Measurements from ENCODE around the gene ARHGAP45.

ARHGAP45 gene

DNA sequence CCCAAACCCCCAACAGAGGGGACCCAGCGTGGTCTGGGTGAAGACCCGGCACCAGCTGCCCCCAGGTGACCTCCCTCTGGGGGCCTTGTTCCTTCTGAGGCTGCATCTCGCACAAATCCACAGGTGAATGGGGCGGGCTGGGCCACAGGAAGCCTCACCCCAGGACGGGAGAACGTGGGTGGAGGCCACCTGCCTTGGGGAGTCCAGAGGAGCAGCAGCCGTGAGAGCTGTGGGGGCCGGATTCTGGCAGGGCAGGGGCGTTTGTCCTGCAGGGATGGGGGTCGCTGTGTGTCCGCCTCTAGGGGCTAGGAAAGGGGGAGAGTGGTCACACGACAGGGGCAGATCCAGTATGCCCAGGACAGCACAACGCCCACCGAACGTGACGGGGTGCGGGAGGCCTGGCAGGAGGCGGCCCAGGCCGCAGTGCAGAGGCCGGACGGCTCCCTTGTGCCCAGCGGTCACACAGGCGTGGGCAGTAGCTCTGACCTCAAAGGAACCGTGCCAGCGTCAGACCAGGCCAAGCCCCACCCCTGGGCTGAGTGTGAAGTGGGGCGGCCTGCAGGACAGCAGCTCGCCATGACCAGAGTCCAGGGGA, 21.5 kb downstream of the ARHGAP45 start:
- no peaks in the 10 kb centered on the region for H3K27me3 ChIP-seq (ENCODE audit: control insufficient read depth in 1 of 2, insufficient read depth in 1 of 2, low read length in 2 of 2)
- H3K4me3 ChIP-seq (ENCODE audit: insufficient read depth in 1 of 2, low read depth in 1 of 2, low read length in 2 of 2): no peak overlapping the region
- H2BK120ac ChIP-seq (ENCODE audit: low read depth, low read length): no peak overlapping the region
- no peak overlapping the region for H2BK15ac ChIP-seq (ENCODE audit: low read depth, poor library complexity, severe bottlenecking)
- H3K9ac ChIP-seq (ENCODE audit: low read length): no peak overlapping the region
- no peak overlapping the region for H2BK12ac ChIP-seq (ENCODE audit: low read length in 2 of 2)
- DNase-seq: no peak
- H2AFZ ChIP-seq (ENCODE audit: low read depth, low read length): no peak overlapping the region
- no peak overlapping the region for H4K91ac ChIP-seq (ENCODE audit: low read length)
- no peak overlapping the region for H4K8ac ChIP-seq (ENCODE audit: low read length)
- peaks cover 43 to 76% of the 10 kb centered on the region in 2 experiments for H3K36me3 ChIP-seq (ENCODE audit: control insufficient read depth in 1 of 2, insufficient read depth in 2 of 2, low read depth in 1 of 2, low read length in 2 of 2)
- peaks cover 30% of the 10 kb centered on the region for H3K79me1 ChIP-seq (replicated peaks; ENCODE audit: low read length, poor library complexity, severe bottlenecking)
- H2BK5ac ChIP-seq (ENCODE audit: low read depth, low read length, poor library complexity, severe bottlenecking): no peak overlapping the region
- no peaks in the 10 kb centered on the region for H3K9me3 ChIP-seq (ENCODE audit: control insufficient read depth, low read length)
- H3K4me1 ChIP-seq (ENCODE audit: control insufficient read depth, insufficient read depth, low read depth, low read length): peaks cover 18% of the 10 kb centered on the region
- no peak overlapping the region for H3K18ac ChIP-seq (ENCODE audit: low read depth in 1 of 2, low read length in 2 of 2)
- 93% methylated on average over 25 of the region's 27 CpGs for WGBS
- no peak overlapping the region for H3K23ac ChIP-seq (ENCODE audit: low read length in 2 of 2)
- no peak overlapping the region for H2AK5ac ChIP-seq (ENCODE audit: low read length, severe bottlenecking)
- H3K4ac ChIP-seq (ENCODE audit: low read depth in 1 of 2, low read length in 2 of 2): no peak overlapping the region
- H3K4me2 ChIP-seq (ENCODE audit: low read length, poor library complexity, severe bottlenecking): no peak overlapping the region
- no peak overlapping the region for H3K27ac ChIP-seq (ENCODE audit: low read length, poor library complexity, severe bottlenecking)
- H3K14ac ChIP-seq (ENCODE audit: low read length in 2 of 2): no peak overlapping the region

DNA sequence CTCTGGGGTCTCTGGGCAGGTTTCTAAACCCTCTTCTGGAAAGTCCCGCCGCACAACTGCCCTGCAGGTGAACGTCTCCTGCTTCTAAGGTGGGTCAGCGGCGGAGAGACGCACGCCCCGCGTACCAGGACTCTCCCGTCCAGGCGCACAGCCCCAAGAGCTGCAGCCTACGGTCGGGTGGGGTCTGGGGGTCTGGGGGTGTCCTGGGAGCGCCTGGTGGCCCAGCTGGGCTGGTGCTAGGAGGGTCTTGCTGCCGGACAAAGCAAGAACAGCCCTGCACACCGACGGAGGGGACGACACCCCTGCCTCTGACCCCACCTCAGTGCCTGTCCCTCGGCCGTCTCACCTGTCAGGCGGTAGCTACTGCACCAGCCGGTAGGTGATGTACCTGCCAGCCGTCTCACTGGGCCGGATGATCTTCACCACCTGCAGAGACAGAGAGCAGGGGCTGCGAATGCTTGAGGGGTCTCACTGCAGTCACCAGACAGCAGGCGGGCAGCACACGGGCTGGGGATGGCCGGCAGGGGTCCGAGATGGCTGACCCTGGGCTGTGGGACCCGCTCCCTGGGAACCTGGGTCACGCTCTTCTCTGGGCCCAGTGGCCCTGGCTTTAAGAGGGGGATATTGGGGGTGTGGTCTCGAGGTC, 22.3 kb downstream of the ARHGAP45 start:
- Histone ChIP-seq H2AK5ac (ENCODE audit: low read length, severe bottlenecking) (no peak overlapping the region), H2BK12ac (ENCODE audit: low read length in 2 of 2) (no peak overlapping the region), H3K36me3 (ENCODE audit: control insufficient read depth in 1 of 2, insufficient read depth in 2 of 2, low read depth in 1 of 2, low read length in 2 of 2) (peaks cover 45 to 81% of the 10 kb centered on the region in 2 experiments), H3K23ac (ENCODE audit: low read length in 2 of 2) (no peak overlapping the region), H3K4me2 (ENCODE audit: low read length, poor library complexity, severe bottlenecking) (no peak overlapping the region), H3K9me3 (ENCODE audit: control insufficient read depth, low read length) (no peaks in the 10 kb centered on the region), H3K4me3 (ENCODE audit: insufficient read depth in 1 of 2, low read depth in 1 of 2, low read length in 2 of 2) (no peak overlapping the region), H2BK120ac (ENCODE audit: low read depth, low read length) (no peak overlapping the region), H3K14ac (ENCODE audit: low read length in 2 of 2) (no peak overlapping the region), H4K8ac (ENCODE audit: low read length) (no peak overlapping the region), H3K18ac (ENCODE audit: low read depth in 1 of 2, low read length in 2 of 2) (no peak overlapping the region), H3K27ac (ENCODE audit: low read length, poor library complexity, severe bottlenecking) (no peak overlapping the region), H4K91ac (ENCODE audit: low read length) (no peak overlapping the region), H2AFZ (ENCODE audit: low read depth, low read length) (no peak overlapping the region), H3K9ac (ENCODE audit: low read length) (no peak overlapping the region), H3K4ac (ENCODE audit: low read depth in 1 of 2, low read length in 2 of 2) (no peak overlapping the region), H2BK15ac (ENCODE audit: low read depth, poor library complexity, severe bottlenecking) (no peak overlapping the region), H3K27me3 (ENCODE audit: control insufficient read depth in 1 of 2, insufficient read depth in 1 of 2, low read length in 2 of 2) (no peaks in the 10 kb centered on the region), H3K79me1 (replicated peaks; ENCODE audit: low read length, poor library complexity, severe bottlenecking) (peaks cover 31% of the 10 kb centered on the region), H3K4me1 (ENCODE audit: control insufficient read depth, insufficient read depth, low read depth, low read length) (peaks cover 19% of the 10 kb centered on the region), H2BK5ac (ENCODE audit: low read depth, low read length, poor library complexity, severe bottlenecking) (no peak overlapping the region)
- DNase-seq: no peak
- 97% methylated on average over 31 of the region's 32 CpGs for WGBS

DNA sequence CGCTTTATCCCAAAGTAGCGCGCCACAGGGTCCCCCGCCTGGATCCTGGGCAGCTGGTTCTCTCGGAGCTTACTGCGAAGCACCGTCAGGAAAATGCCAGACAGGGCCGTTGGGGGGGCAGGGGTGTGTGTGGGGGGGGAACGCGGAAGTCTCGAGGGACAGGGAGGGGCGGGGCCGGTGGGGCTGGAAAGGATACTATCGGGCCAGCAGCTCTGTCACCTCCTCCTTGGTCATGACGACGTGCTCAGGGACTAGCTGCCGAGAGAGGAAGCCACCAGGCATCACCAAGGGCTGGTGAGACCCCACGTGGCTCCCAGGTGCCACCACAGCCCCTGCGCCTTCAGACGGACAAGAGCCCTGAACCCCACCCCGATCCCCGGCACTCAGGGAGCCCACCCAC, 22.9 kb downstream of the ARHGAP45 start:
- WGBS: 98% methylated on average over 20 of the region's 22 CpGs
- no peak overlapping the region for H4K8ac ChIP-seq (ENCODE audit: low read length)
- H3K23ac ChIP-seq (ENCODE audit: low read length in 2 of 2): no peak overlapping the region

DNA sequence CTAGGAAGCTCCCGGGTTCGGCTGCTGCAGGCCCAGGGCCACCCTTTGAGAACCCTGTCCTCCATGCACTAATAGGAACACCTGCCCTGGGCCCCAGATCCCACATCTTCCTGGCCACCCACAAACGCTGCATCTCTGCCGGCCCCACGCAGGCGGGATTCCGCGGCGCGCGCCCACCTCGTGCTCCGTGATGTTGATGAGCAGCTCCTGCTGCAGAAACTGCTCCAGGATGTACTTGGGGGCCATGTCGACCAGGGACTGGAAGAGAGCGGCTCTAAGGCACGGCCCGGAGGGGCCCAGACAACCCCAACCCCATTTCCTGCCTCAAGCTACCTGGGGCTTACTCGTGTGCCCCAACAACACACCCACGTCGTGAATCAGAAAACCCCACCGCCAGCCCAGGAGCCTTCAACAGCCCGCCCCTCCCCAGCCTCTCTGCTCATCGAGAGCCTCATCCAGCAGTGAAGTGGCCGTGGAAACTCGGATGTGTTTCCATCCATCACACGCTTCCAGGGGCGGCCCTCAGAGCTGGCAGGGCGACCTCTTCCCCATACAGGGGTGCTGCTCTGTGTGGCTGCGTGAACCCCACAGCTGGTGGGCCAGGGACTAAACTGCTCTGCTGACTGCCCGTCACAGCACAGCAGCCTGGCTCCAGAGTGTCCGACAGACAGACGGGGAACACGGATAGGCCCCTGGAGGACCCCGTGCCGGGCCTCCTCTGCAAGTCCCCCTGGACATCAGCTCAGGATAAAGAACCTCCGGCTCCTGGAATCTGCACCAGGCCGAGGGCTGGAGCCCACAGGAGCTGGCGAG, 24.0 kb downstream of the ARHGAP45 start:
- Histone ChIP-seq H3K4me2 (ENCODE audit: low read length, poor library complexity, severe bottlenecking) (no peak overlapping the region), H3K4me3 (ENCODE audit: insufficient read depth in 1 of 2, low read depth in 1 of 2, low read length in 2 of 2) (no peak overlapping the region), H3K4ac (ENCODE audit: low read depth in 1 of 2, low read length in 2 of 2) (no peak overlapping the region), H3K9me3 (ENCODE audit: control insufficient read depth, low read length) (no peaks in the 10 kb centered on the region), H2BK120ac (ENCODE audit: low read depth, low read length) (no peak overlapping the region), H3K36me3 (ENCODE audit: control insufficient read depth in 1 of 2, insufficient read depth in 2 of 2, low read depth in 1 of 2, low read length in 2 of 2) (peaks cover 45 to 76% of the 10 kb centered on the region in 2 experiments), H2BK15ac (ENCODE audit: low read depth, poor library complexity, severe bottlenecking) (no peak overlapping the region), H3K14ac (ENCODE audit: low read length in 2 of 2) (no peak overlapping the region), H2AFZ (ENCODE audit: low read depth, low read length) (no peak overlapping the region), H4K8ac (ENCODE audit: low read length) (no peak overlapping the region), H2BK5ac (ENCODE audit: low read depth, low read length, poor library complexity, severe bottlenecking) (no peak overlapping the region), H3K18ac (ENCODE audit: low read depth in 1 of 2, low read length in 2 of 2) (no peak overlapping the region), H4K91ac (ENCODE audit: low read length) (no peak overlapping the region), H3K27ac (ENCODE audit: low read length, poor library complexity, severe bottlenecking) (no peak overlapping the region), H3K23ac (ENCODE audit: low read length in 2 of 2) (no peak overlapping the region), H3K4me1 (ENCODE audit: control insufficient read depth, insufficient read depth, low read depth, low read length) (peaks cover 21% of the 10 kb centered on the region), H3K27me3 (ENCODE audit: control insufficient read depth in 1 of 2, insufficient read depth in 1 of 2, low read length in 2 of 2) (no peaks in the 10 kb centered on the region), H3K9ac (ENCODE audit: low read length) (no peak overlapping the region), H2BK12ac (ENCODE audit: low read length in 2 of 2) (no peak overlapping the region), H2AK5ac (ENCODE audit: low read length, severe bottlenecking) (no peak overlapping the region), H3K79me1 (replicated peaks; ENCODE audit: low read length, poor library complexity, severe bottlenecking) (peaks cover 31% of the 10 kb centered on the region)
- 96% methylated on average over 38 of the region's 38 CpGs for WGBS
- DNase-seq: no peak

More for the DNA sequence above, 22.9 kb downstream of the ARHGAP45 start:
- Histone ChIP-seq H3K36me3 (ENCODE audit: control insufficient read depth in 1 of 2, insufficient read depth in 2 of 2, low read depth in 1 of 2, low read length in 2 of 2) (peaks cover 45 to 81% of the 10 kb centered on the region in 2 experiments), H2BK5ac (ENCODE audit: low read depth, low read length, poor library complexity, severe bottlenecking) (no peak overlapping the region), H3K9me3 (ENCODE audit: control insufficient read depth, low read length) (no peaks in the 10 kb centered on the region), H3K14ac (ENCODE audit: low read length in 2 of 2) (no peak overlapping the region), H3K4me3 (ENCODE audit: insufficient read depth in 1 of 2, low read depth in 1 of 2, low read length in 2 of 2) (no peak overlapping the region), H2AK5ac (ENCODE audit: low read length, severe bottlenecking) (no peak overlapping the region), H2BK12ac (ENCODE audit: low read length in 2 of 2) (no peak overlapping the region), H2AFZ (ENCODE audit: low read depth, low read length) (no peak overlapping the region), H3K4me1 (ENCODE audit: control insufficient read depth, insufficient read depth, low read depth, low read length) (peaks cover 18% of the 10 kb centered on the region), H2BK15ac (ENCODE audit: low read depth, poor library complexity, severe bottlenecking) (no peak overlapping the region), H3K4me2 (ENCODE audit: low read length, poor library complexity, severe bottlenecking) (no peak overlapping the region), H3K4ac (ENCODE audit: low read depth in 1 of 2, low read length in 2 of 2) (no peak overlapping the region), H3K9ac (ENCODE audit: low read length) (no peak overlapping the region), H4K91ac (ENCODE audit: low read length) (no peak overlapping the region), H3K18ac (ENCODE audit: low read depth in 1 of 2, low read length in 2 of 2) (no peak overlapping the region), H3K27me3 (ENCODE audit: control insufficient read depth in 1 of 2, insufficient read depth in 1 of 2, low read length in 2 of 2) (no peaks in the 10 kb centered on the region), H2BK120ac (ENCODE audit: low read depth, low read length) (no peak overlapping the region), H3K27ac (ENCODE audit: low read length, poor library complexity, severe bottlenecking) (no peak overlapping the region), H3K79me1 (replicated peaks; ENCODE audit: low read length, poor library complexity, severe bottlenecking) (peaks cover 31% of the 10 kb centered on the region)
- DNase-seq: no peak

Measured in mesenchymal stem cell (in vitro differentiated cells and primary cell).